Measurements from ENCODE around the gene PTPN5. TPM values are rescaled to one million over a fixed set of nuclear protein-coding genes. Genes with fewer than 3 reads are reported as not detected.

Gene PTPN5
- total and polyA plus RNA-seq, 2 donors = 0.21 to 1.3 TPM

DNA sequence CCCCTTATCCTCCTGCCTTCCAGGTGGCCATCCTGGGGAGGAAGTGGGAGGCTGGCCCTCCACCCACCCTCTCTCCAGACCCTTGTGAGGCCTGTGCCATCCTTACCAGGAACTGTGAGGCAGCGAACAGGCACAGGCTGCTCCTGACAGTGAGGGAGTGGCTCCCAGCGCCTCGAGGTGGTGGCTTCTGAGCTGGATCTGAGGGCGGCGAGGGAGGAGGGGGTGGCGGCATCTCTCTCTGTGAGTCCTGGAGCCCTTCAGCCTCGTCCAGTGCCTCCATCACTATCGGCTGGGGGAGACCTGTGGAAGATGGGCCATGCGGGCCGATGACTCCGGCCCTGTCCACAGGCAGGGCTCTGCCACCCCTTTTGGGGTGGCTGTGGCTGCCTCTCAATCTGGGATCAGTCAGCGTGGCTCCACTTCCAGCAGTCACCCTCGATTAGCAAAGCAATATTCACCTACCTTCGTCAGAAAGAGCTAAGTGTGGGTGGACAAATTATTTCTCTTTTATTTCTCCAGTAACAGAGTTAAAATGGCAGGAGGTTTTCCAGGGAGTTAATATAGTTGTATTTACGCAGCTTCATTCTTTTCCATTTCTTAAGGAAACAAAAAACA lies 47.6 kb downstream of the PTPN5 start:
- Histone ChIP-seq H3K36me3 (ENCODE audit: insufficient read depth) (no peaks in the 10 kb centered on the region), H3K4me3 (ENCODE audit: low read depth, low read length) (no peak overlapping the region), H3K4me1 (ENCODE audit: insufficient read depth) (no peaks in the 10 kb centered on the region), H3K27ac (ENCODE audit: low read depth) (no peak overlapping the region)
- no peak for DNase-seq (ENCODE audit: extremely low spot score)
- 79% methylated on average over 15 of the region's 15 CpGs for WGBS

DNA sequence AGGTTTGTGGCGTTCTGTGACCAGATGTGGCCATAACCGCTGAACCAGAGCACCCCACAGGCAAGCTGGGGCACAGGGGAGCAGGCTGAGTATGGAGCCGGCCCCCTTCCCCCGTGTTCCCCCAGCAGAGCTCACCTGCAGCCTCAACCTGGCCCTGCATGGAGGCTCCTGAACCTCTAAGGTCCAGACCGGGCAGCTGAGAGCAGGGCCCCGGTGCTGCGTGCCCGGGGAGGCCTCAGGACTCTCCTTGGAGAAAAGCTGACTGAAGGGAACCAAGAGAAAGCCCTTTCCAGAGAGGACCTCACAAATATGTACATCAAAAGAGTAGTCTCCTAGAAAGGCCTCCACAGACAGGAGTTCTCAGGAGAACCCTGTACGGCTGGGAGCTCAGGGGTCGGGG lies 48.2 kb downstream of the PTPN5 start:
- Histone ChIP-seq H3K36me3 (ENCODE audit: insufficient read depth) (no peaks in the 10 kb centered on the region), H3K4me1 (ENCODE audit: insufficient read depth) (no peaks in the 10 kb centered on the region), H3K4me3 (ENCODE audit: low read depth, low read length) (no peak overlapping the region), H3K27ac (ENCODE audit: low read depth) (no peak overlapping the region)
- WGBS = 89% methylated on average over 10 of the region's 10 CpGs
- DNase-seq (ENCODE audit: extremely low spot score) = no peak

DNA sequence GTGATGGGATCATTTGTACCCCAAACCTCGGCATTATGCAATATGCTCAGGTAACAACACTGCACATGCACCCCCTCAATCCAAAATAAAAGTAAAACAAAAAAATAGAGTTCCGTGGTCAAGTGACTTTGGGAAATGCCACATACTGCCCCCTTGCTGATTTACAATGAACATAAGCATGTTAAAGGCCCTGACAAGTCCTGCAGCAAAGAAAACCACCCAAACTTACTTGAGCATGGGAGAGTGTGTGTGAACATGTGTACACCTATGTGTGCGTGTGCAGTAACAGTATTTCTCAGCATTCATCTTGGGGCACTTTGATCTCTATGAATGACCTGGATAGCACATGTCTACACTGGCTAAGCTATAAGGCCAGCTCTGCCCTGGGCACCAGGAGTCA lies 49.8 kb downstream of the PTPN5 start:
- no peaks in the 10 kb centered on the region for H3K4me1 ChIP-seq (ENCODE audit: insufficient read depth)
- H3K27ac ChIP-seq (ENCODE audit: low read depth) = no peak overlapping the region
- 89% methylated on average over 3 of the region's 3 CpGs for WGBS
- no peak for DNase-seq (ENCODE audit: extremely low spot score)
- no peak overlapping the region for H3K4me3 ChIP-seq (ENCODE audit: low read depth, low read length)
- H3K36me3 ChIP-seq (ENCODE audit: insufficient read depth) = no peaks in the 10 kb centered on the region

DNA sequence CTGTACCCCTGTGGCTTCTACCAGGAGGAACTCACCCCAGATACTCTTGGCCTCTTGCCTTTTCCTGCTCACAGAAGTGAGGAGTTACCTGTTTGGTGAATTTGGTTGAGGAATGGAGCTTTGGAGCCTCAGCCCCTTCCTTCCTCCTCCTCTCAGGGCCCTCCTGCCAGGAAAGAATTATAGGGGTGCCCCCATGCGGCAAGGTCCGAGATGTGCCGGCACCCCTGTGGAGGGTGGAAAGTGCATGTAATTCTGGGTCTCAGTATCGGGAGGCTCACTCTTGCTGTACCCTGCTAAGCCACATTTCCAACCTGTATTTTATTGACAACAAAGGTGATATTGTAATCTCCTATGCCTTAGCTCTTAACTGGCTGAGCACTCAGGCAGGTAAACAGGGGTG lies 51.9 kb downstream of the PTPN5 start:
- H3K4me1 ChIP-seq (ENCODE audit: insufficient read depth) = no peaks in the 10 kb centered on the region
- no peaks in the 10 kb centered on the region for H3K36me3 ChIP-seq (ENCODE audit: insufficient read depth)
- 86% methylated on average over 4 of the region's 4 CpGs for WGBS
- no peak overlapping the region for H3K27ac ChIP-seq (ENCODE audit: low read depth)
- DNase-seq (ENCODE audit: extremely low spot score) = no peak
- H3K4me3 ChIP-seq (ENCODE audit: low read depth, low read length) = no peak overlapping the region

DNA sequence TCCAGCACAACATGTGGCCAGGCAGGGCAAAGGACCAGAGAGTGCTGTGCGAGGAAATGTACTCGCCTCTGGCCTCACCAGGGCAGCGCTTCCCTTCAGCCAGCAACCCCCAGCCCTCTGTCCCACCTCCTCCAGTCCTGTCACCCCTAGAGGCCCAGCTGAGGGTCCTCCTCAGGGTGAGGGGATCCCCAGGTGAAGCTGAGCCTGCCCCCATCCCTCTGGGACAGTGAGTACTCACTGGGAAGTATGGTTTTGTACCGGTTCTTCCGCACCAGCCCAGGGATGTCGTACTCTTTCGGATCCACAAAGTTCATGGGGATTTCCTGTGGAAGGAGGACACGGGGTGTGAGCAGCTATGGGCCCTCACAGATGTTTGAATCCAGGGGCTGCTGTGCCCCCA lies 54.0 kb downstream of the PTPN5 start:
- Histone ChIP-seq H3K27ac (ENCODE audit: low read depth) (no peak overlapping the region), H3K4me3 (ENCODE audit: low read depth, low read length) (no peak overlapping the region), H3K36me3 (ENCODE audit: insufficient read depth) (no peaks in the 10 kb centered on the region), H3K4me1 (ENCODE audit: insufficient read depth) (no peaks in the 10 kb centered on the region)
- no peak for DNase-seq (ENCODE audit: extremely low spot score)
- 88% methylated on average over 8 of the region's 8 CpGs for WGBS

DNA sequence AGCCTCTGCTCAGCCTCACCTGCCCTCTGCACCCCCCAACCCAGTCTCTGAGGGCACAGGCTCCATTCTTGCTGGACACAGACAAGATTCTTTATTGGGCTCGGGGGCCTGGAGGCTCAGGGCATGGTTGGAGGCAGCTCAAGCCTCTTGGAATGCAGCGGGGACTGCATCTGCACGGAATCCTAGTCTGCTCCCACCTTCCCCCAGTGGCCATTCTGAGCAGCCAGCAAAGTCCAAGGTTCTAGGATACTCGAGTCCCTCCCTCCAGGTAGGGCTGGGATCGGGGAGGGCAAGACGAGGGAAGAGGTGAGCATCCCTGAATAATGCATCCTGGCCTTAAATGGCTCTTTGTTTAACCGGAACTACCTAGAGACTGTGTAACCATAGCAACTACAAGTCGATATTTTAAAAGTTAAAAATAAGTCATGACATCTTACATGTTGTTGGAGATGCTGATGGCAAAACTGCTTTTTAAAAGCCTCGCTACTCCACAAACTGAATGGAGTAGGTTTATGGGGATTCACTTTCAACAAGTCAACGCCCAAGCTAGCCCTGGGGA lies 54.9 kb downstream of the PTPN5 start:
- Histone ChIP-seq H3K4me3 (ENCODE audit: low read depth, low read length) (no peak overlapping the region), H3K4me1 (ENCODE audit: insufficient read depth) (no peaks in the 10 kb centered on the region), H3K27ac (ENCODE audit: low read depth) (no peak overlapping the region), H3K36me3 (ENCODE audit: insufficient read depth) (no peaks in the 10 kb centered on the region)
- DNase-seq (ENCODE audit: extremely low spot score) = no peak
- WGBS = 54% methylated on average over 10 of the region's 10 CpGs

DNA sequence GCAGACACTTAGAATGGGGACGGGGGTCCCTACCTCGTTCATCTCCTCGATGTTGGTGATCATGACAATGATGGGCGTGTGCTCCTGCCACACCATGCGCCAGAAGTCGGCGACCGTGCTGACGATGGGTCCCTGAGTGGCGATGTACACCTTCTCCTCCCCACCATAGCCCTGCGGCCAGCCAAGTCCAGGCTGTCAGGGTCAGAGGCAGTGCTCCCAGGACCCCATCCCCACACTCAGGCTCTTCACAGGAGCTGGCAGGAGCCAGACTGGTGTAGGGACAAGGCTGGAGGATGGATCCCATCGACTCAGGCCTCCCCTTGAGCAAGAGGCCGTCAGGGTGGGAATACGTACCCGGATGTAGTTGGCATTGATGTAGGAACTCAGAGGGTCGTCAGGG lies 58.4 kb downstream of the PTPN5 start:
- no peak for DNase-seq (ENCODE audit: extremely low spot score)
- no peak overlapping the region for H3K4me3 ChIP-seq (ENCODE audit: low read depth, low read length)
- WGBS = 87% methylated on average over 16 of the region's 16 CpGs
- no peaks in the 10 kb centered on the region for H3K36me3 ChIP-seq (ENCODE audit: insufficient read depth)
- no peak overlapping the region for H3K27ac ChIP-seq (ENCODE audit: low read depth)
- no peaks in the 10 kb centered on the region for H3K4me1 ChIP-seq (ENCODE audit: insufficient read depth)

DNA sequence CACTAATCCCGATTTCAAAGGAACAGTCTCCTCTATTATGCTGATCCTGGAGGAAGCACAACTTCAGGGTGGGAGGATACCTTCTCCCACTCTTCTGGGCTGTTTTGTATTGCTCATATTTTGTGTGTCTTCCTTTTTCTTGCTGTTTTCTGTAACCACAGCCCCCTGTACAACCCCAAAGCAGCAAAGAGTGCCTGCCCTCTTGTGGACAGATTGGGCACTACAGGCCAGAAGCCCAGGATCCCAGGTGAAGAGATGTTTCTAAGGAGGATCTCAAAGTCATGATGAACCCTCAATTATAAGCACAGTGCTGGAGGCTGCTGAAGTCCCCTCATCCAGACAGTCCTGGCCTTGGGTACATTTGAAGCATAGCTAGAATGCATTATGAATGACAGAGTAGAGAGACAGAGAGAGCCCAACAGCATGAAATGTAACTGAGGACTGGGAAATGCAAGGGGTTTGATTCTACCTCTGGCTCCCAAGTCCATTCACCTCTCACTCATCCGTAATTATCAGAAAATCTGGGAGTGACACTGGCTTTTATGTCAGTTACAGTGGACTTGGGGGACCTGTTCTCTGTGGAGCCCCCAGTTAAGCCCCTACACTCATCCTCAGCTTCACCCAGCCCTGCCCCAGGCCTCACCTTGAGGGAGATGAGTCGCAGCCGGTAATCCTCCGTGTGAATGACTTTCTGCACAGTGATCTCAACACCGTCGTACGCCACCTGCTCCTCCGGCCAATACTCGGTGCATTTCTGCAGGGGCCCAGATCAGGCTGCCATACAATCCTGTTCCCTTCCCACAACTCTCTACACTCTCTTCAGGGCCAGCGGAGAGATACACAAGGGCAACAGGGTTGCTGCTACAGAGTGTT lies 59.4 kb downstream of the PTPN5 start:
- DNase-seq (ENCODE audit: extremely low spot score) = no peak
- 76% methylated on average over 11 of the region's 11 CpGs for WGBS

DNA sequence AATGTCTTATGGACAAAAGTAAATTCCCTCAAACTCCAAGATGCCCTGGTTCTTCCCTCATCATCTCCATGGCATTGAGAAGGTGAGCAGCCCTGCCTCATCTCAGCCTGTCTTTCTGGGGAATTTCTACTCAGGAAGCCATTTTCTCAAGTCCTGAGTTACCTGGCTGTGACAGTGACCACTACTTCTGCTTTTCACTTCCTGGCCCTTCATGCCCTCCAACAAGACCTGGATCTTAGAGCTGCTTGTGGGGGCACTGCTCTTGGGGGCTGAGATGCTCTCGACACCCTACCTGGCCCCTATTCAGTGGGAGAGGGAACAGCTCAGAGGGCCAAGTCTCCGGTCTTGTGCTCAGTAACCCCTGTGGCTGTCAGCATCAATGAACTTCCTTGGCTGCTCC lies 60.2 kb downstream of the PTPN5 start:
- Histone ChIP-seq H3K4me3 (ENCODE audit: low read depth, low read length) (no peak overlapping the region), H3K36me3 (ENCODE audit: insufficient read depth) (no peaks in the 10 kb centered on the region), H3K27ac (ENCODE audit: low read depth) (no peak overlapping the region), H3K4me1 (ENCODE audit: insufficient read depth) (no peaks in the 10 kb centered on the region)
- WGBS = 92% methylated on average over 2 of the region's 2 CpGs
- no peak for DNase-seq (ENCODE audit: extremely low spot score)

More for the DNA sequence above, 59.4 kb downstream of the PTPN5 start:
- Histone ChIP-seq H3K4me1 (ENCODE audit: insufficient read depth) (no peaks in the 10 kb centered on the region), H3K27ac (ENCODE audit: low read depth) (no peak overlapping the region), H3K36me3 (ENCODE audit: insufficient read depth) (no peaks in the 10 kb centered on the region), H3K4me3 (ENCODE audit: low read depth, low read length) (no peak overlapping the region)

DNA sequence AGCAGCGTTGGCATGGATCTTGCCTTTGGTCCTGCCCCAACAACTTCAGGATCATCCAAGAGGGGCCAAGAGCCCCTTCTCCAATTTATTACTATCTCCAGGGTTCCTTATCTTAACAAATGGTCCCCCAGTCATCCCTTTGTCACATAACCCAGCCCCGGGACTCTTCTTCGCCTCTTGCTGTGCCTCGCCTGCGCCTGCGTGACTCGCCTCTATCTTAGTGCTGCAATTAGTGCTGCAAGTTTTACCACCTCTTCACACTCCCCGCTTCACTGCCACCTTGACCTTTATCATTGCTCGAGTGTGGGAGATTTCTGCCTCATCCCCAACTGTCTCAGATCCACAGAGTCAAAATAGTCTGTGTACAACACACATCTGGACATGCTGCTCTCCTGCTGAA lies 61.6 kb downstream of the PTPN5 start:
- Histone ChIP-seq H3K4me1 (ENCODE audit: insufficient read depth) (no peaks in the 10 kb centered on the region), H3K36me3 (ENCODE audit: insufficient read depth) (no peaks in the 10 kb centered on the region), H3K4me3 (ENCODE audit: low read depth, low read length) (no peak overlapping the region), H3K27ac (ENCODE audit: low read depth) (no peak overlapping the region)
- DNase-seq (ENCODE audit: extremely low spot score) = no peak
- WGBS = 87% methylated on average over 9 of the region's 9 CpGs

DNA sequence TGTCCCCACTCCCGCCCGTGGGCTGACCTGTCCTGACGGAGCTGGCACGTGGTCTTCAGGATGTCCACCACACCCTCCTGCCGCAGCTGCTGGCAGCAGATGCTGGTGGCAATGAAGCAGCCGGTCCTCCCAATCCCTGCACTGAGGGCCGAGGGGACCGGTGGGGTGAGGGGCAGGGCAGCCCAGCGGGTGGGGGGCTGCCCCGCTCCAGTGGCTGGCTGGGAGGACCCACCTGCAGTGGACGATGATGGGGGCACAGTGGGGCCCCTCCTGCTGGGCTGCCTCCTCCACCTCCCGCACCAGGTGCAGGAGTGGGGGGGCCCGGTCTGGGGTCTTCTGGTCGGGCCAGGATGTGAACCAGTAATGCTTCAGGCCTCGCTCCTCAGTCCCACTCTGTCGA lies 62.2 kb downstream of the PTPN5 start:
- H3K4me3 ChIP-seq (ENCODE audit: low read depth, low read length) = no peak overlapping the region
- WGBS = 87% methylated on average over 16 of the region's 16 CpGs
- no peaks in the 10 kb centered on the region for H3K4me1 ChIP-seq (ENCODE audit: insufficient read depth)
- no peak overlapping the region for H3K27ac ChIP-seq (ENCODE audit: low read depth)
- no peak for DNase-seq (ENCODE audit: extremely low spot score)
- no peaks in the 10 kb centered on the region for H3K36me3 ChIP-seq (ENCODE audit: insufficient read depth)

DNA sequence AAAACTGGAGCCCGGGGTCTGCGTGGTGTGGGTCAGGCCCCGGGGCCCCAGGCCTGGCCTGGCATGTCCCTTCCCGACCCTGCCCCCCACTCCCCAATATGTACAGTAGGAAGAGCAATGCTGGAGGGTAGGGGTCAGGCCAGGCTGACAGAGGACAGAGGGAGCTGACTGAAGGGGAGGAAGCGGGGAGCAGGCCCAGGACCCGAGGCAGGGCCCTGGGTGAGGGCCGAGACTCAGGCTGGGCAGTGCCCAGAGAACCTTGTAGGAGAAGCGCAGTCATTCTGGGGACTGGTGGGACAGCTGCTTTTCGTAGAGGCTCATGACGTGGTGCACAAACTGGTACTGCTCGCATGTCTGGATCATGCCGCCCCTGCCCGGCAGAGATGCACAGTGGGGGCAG lies 62.9 kb downstream of the PTPN5 start:
- no peaks in the 10 kb centered on the region for H3K36me3 ChIP-seq (ENCODE audit: insufficient read depth)
- H3K4me3 ChIP-seq (ENCODE audit: low read depth, low read length) = no peak overlapping the region
- no peak for DNase-seq (ENCODE audit: extremely low spot score)
- no peak overlapping the region for H3K27ac ChIP-seq (ENCODE audit: low read depth)
- WGBS = 91% methylated on average over 13 of the region's 13 CpGs
- H3K4me1 ChIP-seq (ENCODE audit: insufficient read depth) = no peaks in the 10 kb centered on the region

DNA sequence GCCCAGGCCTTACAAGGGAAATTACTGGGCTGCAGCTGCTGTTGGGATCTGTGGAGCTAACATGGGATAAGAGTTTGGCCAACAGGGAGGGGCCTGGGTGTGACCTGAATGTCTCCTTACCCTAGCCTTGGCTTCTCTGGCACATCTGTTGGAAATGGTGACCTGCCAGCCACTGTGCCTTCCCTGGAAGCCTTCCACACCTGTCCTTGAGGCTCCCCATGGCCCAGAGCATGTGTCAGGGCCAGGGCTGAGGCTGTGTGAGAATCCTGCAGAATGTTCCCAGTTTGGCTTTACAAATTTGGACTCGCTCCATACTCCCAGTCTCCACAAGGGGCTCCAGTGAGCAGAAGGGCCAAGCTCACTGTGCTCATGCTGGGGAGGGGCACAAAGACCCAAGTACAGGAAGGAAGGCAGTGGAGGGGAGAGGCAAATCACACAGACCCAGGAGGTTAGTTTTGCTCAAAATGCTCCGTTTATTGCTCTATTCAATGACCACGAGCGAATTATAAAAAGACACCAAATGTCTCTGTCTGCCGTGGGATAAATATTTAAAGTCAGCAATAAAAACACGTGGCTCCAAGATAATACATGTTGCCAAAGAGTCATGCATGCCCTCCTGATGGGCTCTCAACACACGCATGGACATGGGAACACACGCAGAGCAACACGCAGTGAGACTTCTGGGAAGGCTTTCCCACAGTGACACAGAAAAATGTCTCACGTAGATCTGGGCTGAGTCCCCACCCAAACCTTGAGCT lies 63.9 kb downstream of the PTPN5 start:
- WGBS = 43% methylated on average over 10 of the region's 10 CpGs
- no peak for DNase-seq (ENCODE audit: extremely low spot score)
- Histone ChIP-seq H3K4me3 (ENCODE audit: low read depth, low read length) (no peak overlapping the region), H3K36me3 (ENCODE audit: insufficient read depth) (no peaks in the 10 kb centered on the region), H3K27ac (ENCODE audit: low read depth) (no peak overlapping the region), H3K4me1 (ENCODE audit: insufficient read depth) (no peaks in the 10 kb centered on the region)
